GM20431 (cell line): Measurements from ENCODE around the gene TMEM95.
"Not testable (repeated sequence)": the region's sequence is repeated elsewhere in the genome, so short reads cannot be mapped to it uniquely, and the experiment has no call there.

Experiments
- in situ Hi-C: fragments of 300-500 bp; cut with MseI, MboI; formaldehyde crosslinking; loops from one replicate; pipeline ENCODE4 v1.15.0; 2020; ENCODE audit warnings: low sequenced_read_pairs; ENCODE audit not compliant: unreplicated experiment

Gene TMEM95

GRCh38 chr17:7341842-7342241 is 13.1 kb upstream of the TMEM95 start:
- in situ Hi-C loops: no loop called here

- in situ Hi-C loops: no loop called here
Observed at GRCh38 chr17:7343250-7343649, 11.7 kb upstream of the TMEM95 start.

GRCh38 chr17:7346761-7347614 is 8.0 kb upstream of the TMEM95 start:
- in situ Hi-C loops: no loop called here

- in situ Hi-C loops: no loop called here
Observed at GRCh38 chr17:7347630-7348477, 7.1 kb upstream of the TMEM95 start.

GRCh38 chr17:7348478-7349242 is 6.3 kb upstream of the TMEM95 start:
- in situ Hi-C loops: no loop called here

- in situ Hi-C loops: no loop called here
Observed at GRCh38 chr17:7351665-7352502, 3.1 kb upstream of the TMEM95 start, which contains the start of gene KCTD11. KCTD11 (plus strand) TSS chr17:7352162.

- in situ Hi-C loops: no loop called here
Observed at GRCh38 chr17:7352503-7352889, 2.5 kb upstream of the TMEM95 start.

- in situ Hi-C loops: no loop called here
Observed at GRCh38 chr17:7352910-7353635, 1.9 kb upstream of the TMEM95 start.

- in situ Hi-C loops: no loop called here
Observed at GRCh38 chr17:7354262-7354843, 603 bp upstream of the TMEM95 start.

- in situ Hi-C loops: no loop called here
Observed at GRCh38 chr17:7355573-7355972, 617 bp downstream of the TMEM95 start.

GRCh38 chr17:7356072-7356549 is 1.2 kb downstream of the TMEM95 start:
- in situ Hi-C loops: no loop called here

GRCh38 chr17:7356756-7357155 is 1.8 kb downstream of the TMEM95 start:
- in situ Hi-C loops: no loop called here

- in situ Hi-C loops: no loop called here
Observed at GRCh38 chr17:7357381-7357780, 2.4 kb downstream of the TMEM95 start.

- in situ Hi-C loops: no loop called here
Observed at GRCh38 chr17:7361906-7362305, 7.0 kb downstream of the TMEM95 start.

GRCh38 chr17:7363311-7363710 is 8.4 kb downstream of the TMEM95 start:
- in situ Hi-C loops: no loop called here

GRCh38 chr17:7365963-7366362 is 11.0 kb downstream of the TMEM95 start:
- in situ Hi-C loops: not testable (repeated sequence)

GRCh38 chr17:7367083-7367482 is 12.1 kb downstream of the TMEM95 start:
- in situ Hi-C loops: no loop called here

GRCh38 chr17:7367918-7368598 is 13.1 kb downstream of the TMEM95 start:
- in situ Hi-C loops: no loop called here
